Mesodermal cell (in vitro differentiated cells): Measurements from ENCODE around the gene TMC8. TPM values are rescaled to one million over a fixed set of nuclear protein-coding genes. Genes with fewer than 3 reads are reported as not detected.
A peak's percentile ranks its signal among the peaks of the same experiment; 100 is the strongest.
"Not testable (repeated sequence)": the region's sequence is repeated elsewhere in the genome, so short reads cannot be mapped to it uniquely, and the experiment has no call there.

Source experiments
- H3K27ac ChIP-seq: 2 replicates; pipeline ENCODE4 v1.7.0; 2013; ENCODE audit warnings: mild to moderate bottlenecking, low read depth, low read length, moderate library complexity; ENCODE audit not compliant: severe bottlenecking
- H3K36me3 ChIP-seq: 2 replicates; pipeline ENCODE4 v1.7.1; 2013; ENCODE audit warnings: mild to moderate bottlenecking, low read length, moderate library complexity; ENCODE audit not compliant: control insufficient read depth, insufficient read depth
- H3K4me1 ChIP-seq: one replicate; pipeline ENCODE4 v1.7.1; 2013; ENCODE audit warnings: mild to moderate bottlenecking, low read length; ENCODE audit not compliant: insufficient read depth, control insufficient read depth, poor library complexity, severe bottlenecking
- H3K4me3 ChIP-seq: 2 replicates; pipeline ENCODE4 v1.7.0; 2013; ENCODE audit warnings: low read length, control low read depth, mild to moderate bottlenecking; ENCODE audit not compliant: insufficient read depth, poor library complexity, severe bottlenecking; ENCODE audit errors: extremely low read depth
- H3K9me3 ChIP-seq: 2 replicates; pipeline ENCODE4 v1.7.1; 2013; ENCODE audit warnings: mild to moderate bottlenecking, low read length, moderate library complexity; ENCODE audit not compliant: control insufficient read depth
- WGBS, 2 experiments: methylation state at CpG; one replicate each; pipeline ENCODE4 v1.1.5; 2013; ENCODE audit warnings: missing lambda C conversion rate in 2 of 2; ENCODE audit not compliant: insufficient coverage in 2 of 2; 5-methylcytosine and 5-hydroxymethylcytosine counted together
- polyA plus RNA-seq, 2 experiments: library from polyadenylated mRNA; stranded (reverse); fragments of 50-300 nt; gene quantifications; one replicate each; pipeline ENCODE4 v1.2.3, GENCODE V29; 2013

TMC8 gene
- 8.0 TPM for polyA plus RNA-seq (2013, experiment 1 of 2)
- 5.5 TPM for polyA plus RNA-seq (2013, experiment 2 of 2)

- H3K27ac ChIP-seq = peak within 1 kb of the TSS; percentile 36
- 86 to 87% methylated on average over 7 to 8 of the region's 10 CpGs for WGBS, 2 experiments
These were observed at the start of gene TMC8 for GRCh38 chr17:78130437-78131101. Gene TMC8 (plus strand): TSS chr17:78130771. CDS start chr17:78131589, 818 bp downstream.

GRCh38 chr17:78081551-78081950 is 49.0 kb upstream of the TMC8 start:
- H3K9me3 ChIP-seq = no peaks in the 10 kb centered on the region
- no peak overlapping the region for H3K4me3 ChIP-seq
- WGBS, 2 experiments = 40 to 100% methylated on average over 1 of the region's 3 CpGs
- no peak overlapping the region for H3K27ac ChIP-seq
- H3K4me1 ChIP-seq = no peaks in the 10 kb centered on the region
- H3K36me3 ChIP-seq = peaks cover 26% of the 10 kb centered on the region

More at GRCh38 chr17:78130437-78131101, at the start of gene TMC8:
- Histone ChIP-seq H3K4me3 (no peak within 1 kb of the TSS), H3K4me1 (peaks cover 39% of the 10 kb centered on the region), H3K9me3 (no peaks in the 10 kb centered on the region), H3K36me3 (peaks cover 14% of the 10 kb centered on the region)

- H3K4me1 ChIP-seq, H3K9me3 ChIP-seq, H3K27ac ChIP-seq, H3K4me3 ChIP-seq: not testable (repeated sequence)
- H3K36me3 ChIP-seq = peaks cover 29% of the 10 kb centered on the region
- 92 to 100% methylated on average over 2 of the region's 5 CpGs for WGBS, 2 experiments
These were observed 48.2 kb upstream of the TMC8 start for GRCh38 chr17:78082355-78082872.

- H3K27ac ChIP-seq = no peak overlapping the region
- WGBS, 2 experiments = 91 to 96% methylated on average over 6 to 7 of the region's 7 CpGs
These were observed 47.6 kb upstream of the TMC8 start for GRCh38 chr17:78082988-78083387.

GRCh38 chr17:78086740-78087139 is 43.8 kb upstream of the TMC8 start:
- 96 to 97% methylated on average over 11 of the region's 13 CpGs for WGBS, 2 experiments
- peaks cover 35% of the 10 kb centered on the region for H3K36me3 ChIP-seq

More at GRCh38 chr17:78082988-78083387, 47.6 kb upstream of the TMC8 start:
- Histone ChIP-seq H3K4me1 (no peaks in the 10 kb centered on the region), H3K36me3 (peaks cover 29% of the 10 kb centered on the region), H3K4me3 (no peak overlapping the region), H3K9me3 (no peaks in the 10 kb centered on the region)

GRCh38 chr17:78088529-78088928 is 42.0 kb upstream of the TMC8 start:
- Histone ChIP-seq H3K4me3 (no peak overlapping the region), H3K4me1 (no peaks in the 10 kb centered on the region), H3K9me3 (no peaks in the 10 kb centered on the region), H3K27ac (no peak overlapping the region), H3K36me3 (peaks cover 50% of the 10 kb centered on the region)
- WGBS, 2 experiments = 83 to 100% methylated on average over 1 of the region's 1 CpG

More at GRCh38 chr17:78086740-78087139, 43.8 kb upstream of the TMC8 start:
- no peaks in the 10 kb centered on the region for H3K4me1 ChIP-seq
- H3K9me3 ChIP-seq = no peaks in the 10 kb centered on the region
- no peak overlapping the region for H3K4me3 ChIP-seq
- no peak overlapping the region for H3K27ac ChIP-seq

GRCh38 chr17:78089576-78090281 is 40.8 kb upstream of the TMC8 start:
- Histone ChIP-seq H3K4me3 (no peak overlapping the region), H3K36me3 (peaks cover 54% of the 10 kb centered on the region), H3K9me3 (no peaks in the 10 kb centered on the region), H3K27ac (no peak overlapping the region), H3K4me1 (no peaks in the 10 kb centered on the region)
- 90 to 95% methylated on average over 6 to 7 of the region's 7 CpGs for WGBS, 2 experiments

GRCh38 chr17:78092794-78093324 is 37.7 kb upstream of the TMC8 start:
- WGBS, 2 experiments = 96% methylated on average over 6 of the region's 6 CpGs
- no peaks in the 10 kb centered on the region for H3K9me3 ChIP-seq
- no peak overlapping the region for H3K4me3 ChIP-seq
- H3K4me1 ChIP-seq = no peaks in the 10 kb centered on the region
- H3K27ac ChIP-seq = no peak overlapping the region
- H3K36me3 ChIP-seq = peaks cover 65% of the 10 kb centered on the region

GRCh38 chr17:78095035-78095434 is 35.5 kb upstream of the TMC8 start:
- Histone ChIP-seq H3K4me1 (no peaks in the 10 kb centered on the region), H3K36me3 (peaks cover 71% of the 10 kb centered on the region), H3K4me3 (no peak overlapping the region), H3K27ac (no peak overlapping the region), H3K9me3 (no peaks in the 10 kb centered on the region)
- 87 to 100% methylated on average over 3 to 6 of the region's 6 CpGs for whole genome bisulfite sequencing, 2 experiments

GRCh38 chr17:78096093-78096492 is 34.5 kb upstream of the TMC8 start:
- no peak overlapping the region for H3K27ac ChIP-seq
- H3K36me3 ChIP-seq = peaks cover 73% of the 10 kb centered on the region
- no peaks in the 10 kb centered on the region for H3K4me1 ChIP-seq
- H3K4me3 ChIP-seq = no peak overlapping the region
- peaks cover 8% of the 10 kb centered on the region for H3K9me3 ChIP-seq
- WGBS, 2 experiments = 91 to 96% methylated on average over 4 of the region's 9 CpGs
